ENCODE measurements around the gene TCP11L2.

The TCP11L2 gene

GRCh38 chr12:106302401-106303201 lies at the start of gene TCP11L2:
TSS of gene TCP11L2 (plus strand) at chr12:106302733. CDS start at chr12:106311076, 8,343 bp downstream.
- no peaks in the 10 kb centered on the region for H3K9me3 ChIP-seq (ENCODE audit: control insufficient read depth, insufficient read depth, low read depth, low read length)
- CTCF ChIA-PET = interaction anchor here (0.7 to 2.3 kb wide), 3 partner anchors 19 to 831 kb away, joined by 3 to 10 read pairs (median 3); no protein-coding TSS in a partner anchor
- TF ChIP-seq KLF7 (tag by site-specific recombination; IDR thresholded peaks at IDR 0.05; ENCODE audit: borderline replicate concordance) = peak; percentile 73; the same call in 1 of the 2 replicates
- TF ChIP-seq, protein P1, sequence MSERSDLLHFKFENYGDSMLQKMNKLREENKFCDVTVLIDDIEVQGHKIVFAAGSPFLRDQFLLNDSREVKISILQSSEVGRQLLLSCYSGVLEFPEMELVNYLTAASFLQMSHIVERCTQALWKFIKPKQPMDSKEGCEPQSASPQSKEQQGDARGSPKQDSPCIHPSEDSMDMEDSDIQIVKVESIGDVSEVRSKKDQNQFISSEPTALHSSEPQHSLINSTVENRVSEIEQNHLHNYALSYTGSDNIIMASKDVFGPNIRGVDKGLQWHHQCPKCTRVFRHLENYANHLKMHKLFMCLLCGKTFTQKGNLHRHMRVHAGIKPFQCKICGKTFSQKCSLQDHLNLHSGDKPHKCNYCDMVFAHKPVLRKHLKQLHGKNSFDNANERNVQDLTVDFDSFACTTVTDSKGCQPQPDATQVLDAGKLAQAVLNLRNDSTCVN (tag by site-specific recombination; optimal IDR thresholded peaks at IDR 0.05) = peak; percentile 47
- no peak for TF ChIP-seq ZNF311 (tag by site-specific recombination; IDR thresholded peaks at IDR 0.05; ENCODE audit: borderline replicate concordance)
- TF ChIP-seq ZNF660 (tag by site-specific recombination; IDR thresholded peaks at IDR 0.05) = peak; percentile 52; the same call in 1 of the 2 replicates
- peak; percentile 66 for TF ChIP-seq KLF10 (tag by site-specific recombination; IDR thresholded peaks at IDR 0.05)
- no peak for TF ChIP-seq ZNF555 (tag by site-specific recombination; conservative IDR thresholded peaks at IDR 0.05)
- TF ChIP-seq KLF9 (tag by site-specific recombination; IDR thresholded peaks at IDR 0.05; ENCODE audit: low read depth) = peak; percentile 73
- peak; percentile 93 for TF ChIP-seq ZSCAN30 (tag by site-specific recombination; IDR thresholded peaks at IDR 0.05)
- TF ChIP-seq SCRT2 (tag by site-specific recombination; IDR thresholded peaks at IDR 0.05) = no peak
- TF ChIP-seq ZNF585B (tag by site-specific recombination; IDR thresholded peaks at IDR 0.05) = no peak
- TF ChIP-seq TCF7L2 (IDR thresholded peaks at IDR 0.05; ENCODE audit: borderline replicate concordance, low read depth, low read length) = peak; percentile 25; the same call in 1 of the 2 replicates
- no peak for TF ChIP-seq ZNF292 (tag by site-specific recombination; IDR thresholded peaks at IDR 0.05; ENCODE audit: borderline replicate concordance, low read depth)
- TF ChIP-seq ZNF239 (tag by site-specific recombination; IDR thresholded peaks at IDR 0.05) = no peak
- peak; percentile 59 for TF ChIP-seq ZNF394 (tag by site-specific recombination; IDR thresholded peaks at IDR 0.05; ENCODE audit: borderline replicate concordance)
- TF ChIP-seq ZNF776 (tag by site-specific recombination; IDR thresholded peaks at IDR 0.05; ENCODE audit: borderline replicate concordance) = no peak
- 0 out of 2 replicates have a peak, but pooled peaks have one; percentile 19 for TF ChIP-seq YY1 (tag by site-specific recombination; IDR thresholded peaks at IDR 0.05)
- no peak for TF ChIP-seq ZNF626 (tag by site-specific recombination; IDR thresholded peaks at IDR 0.05)
- peak; percentile 85 for TF ChIP-seq ZXDB (tag by site-specific recombination; IDR thresholded peaks at IDR 0.05)
- TF ChIP-seq SCRT1 (tag by site-specific recombination; IDR thresholded peaks at IDR 0.05; ENCODE audit: borderline replicate concordance) = no peak
- TF ChIP-seq ZNF664 (tag by site-specific recombination; IDR thresholded peaks at IDR 0.05) = no peak
- TF ChIP-seq, protein P2, sequence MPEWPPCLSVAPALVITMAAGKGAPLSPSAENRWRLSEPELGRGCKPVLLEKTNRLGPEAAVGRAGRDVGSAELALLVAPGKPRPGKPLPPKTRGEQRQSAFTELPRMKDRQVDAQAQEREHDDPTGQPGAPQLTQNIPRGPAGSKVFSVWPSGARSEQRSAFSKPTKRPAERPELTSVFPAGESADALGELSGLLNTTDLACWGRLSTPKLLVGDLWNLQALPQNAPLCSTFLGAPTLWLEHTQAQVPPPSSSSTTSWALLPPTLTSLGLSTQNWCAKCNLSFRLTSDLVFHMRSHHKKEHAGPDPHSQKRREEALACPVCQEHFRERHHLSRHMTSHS (tag by site-specific recombination; IDR thresholded peaks at IDR 0.05) = no peak
- peak; percentile 90 for TF ChIP-seq PATZ1 (tag by site-specific recombination; IDR thresholded peaks at IDR 0.05)
- peak; percentile 20; the same call in 1 of the 2 replicates for TF ChIP-seq ZNF561 (tag by site-specific recombination; IDR thresholded peaks at IDR 0.05; ENCODE audit: borderline replicate concordance)
- 0 out of 2 replicates have a peak, but pooled peaks have one; percentile 10 for TF ChIP-seq ZNF423 (tag by site-specific recombination; IDR thresholded peaks at IDR 0.05)
- TF ChIP-seq MYNN (tag by site-specific recombination; IDR thresholded peaks at IDR 0.05; ENCODE audit: borderline replicate concordance) = no peak
- no peak for TF ChIP-seq REST (tag by site-specific recombination; IDR thresholded peaks at IDR 0.05)
- no peak for TF ChIP-seq ZNF248 (tag by site-specific recombination; IDR thresholded peaks at IDR 0.05)
- TF ChIP-seq ZNF747 (tag by site-specific recombination; IDR thresholded peaks at IDR 0.05) = no peak
- TF ChIP-seq SP2 (tag by site-specific recombination; IDR thresholded peaks at IDR 0.05) = peak; percentile 53
- TF ChIP-seq MZF1 (tag by site-specific recombination; IDR thresholded peaks at IDR 0.05; ENCODE audit: borderline replicate concordance) = peak; percentile 26; the same call in 1 of the 2 replicates

More at GRCh38 chr12:106302401-106303201, at the start of gene TCP11L2:
- POLR2A ChIA-PET = interaction anchor here (1.4 to 1.8 kb wide), 3 partner anchors 55 to 653 kb away, joined by 4 to 6 read pairs (median 5); partner anchors contain the start of genes POLR3B and TMEM263
- Histone ChIP-seq H3K4me3 (ENCODE audit: low read depth, low read length) (peak within 1 kb of the TSS; percentile 86), H3K27ac (ENCODE audit: extremely low read depth, low read depth, low read length) (peak within 1 kb of the TSS; percentile 99), H3K4me1 (ENCODE audit: control insufficient read depth, insufficient read depth, low read length) (peaks cover 2% of the 10 kb centered on the region; the same call in 1 of the 2 replicates), H3K36me3 (ENCODE audit: control insufficient read depth in 2 of 2, insufficient read depth in 1 of 2, low read length in 2 of 2) (no peaks in the 10 kb centered on the region)
